ENCODE measurements around the gene BET1L.
A peak's percentile ranks its signal among the peaks of the same experiment; 100 is the strongest.
"Not testable (repeated sequence)": the region's sequence is repeated elsewhere in the genome, so short reads cannot be mapped to it uniquely, and the experiment has no call there.

The BET1L gene

GRCh38 chr11:191490-192478, 15.4 kb downstream of the BET1L start:
- peak; percentile 49 for DNase-seq

GRCh38 chr11:190546-190945, 16.7 kb downstream of the BET1L start:
- not testable (repeated sequence) for DNase-seq

- DNase-seq: peak; percentile 58
Observed at GRCh38 chr11:189843-190311, 17.3 kb downstream of the BET1L start.

DNA sequence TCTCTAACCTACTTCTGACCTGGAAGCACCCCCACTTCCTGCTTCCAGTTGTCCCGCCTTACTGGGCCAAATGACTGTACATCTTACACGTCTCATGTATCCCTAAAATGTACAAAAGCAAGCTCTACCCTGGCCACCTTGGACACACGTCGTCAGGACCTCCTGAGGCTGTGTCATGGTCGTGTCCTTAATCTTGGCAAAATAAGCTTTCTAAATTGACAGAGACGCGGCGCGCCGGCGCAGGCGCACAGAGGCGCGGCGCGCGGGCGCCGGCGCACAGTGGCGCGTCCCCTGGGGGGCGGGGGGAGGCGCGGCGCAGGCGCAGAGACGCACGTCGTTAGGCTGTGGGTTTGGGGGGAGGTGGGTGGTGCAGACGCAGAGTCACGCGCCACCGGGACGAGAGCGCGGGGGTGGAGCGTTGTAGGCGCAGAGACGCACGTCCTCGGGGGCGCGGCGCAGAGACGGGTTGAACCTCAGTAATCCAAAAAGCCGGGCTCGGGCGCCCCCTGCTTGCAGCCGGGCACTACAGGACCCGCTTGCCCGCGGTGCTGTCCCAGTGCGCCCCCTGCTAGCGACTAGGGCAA, 17.9 kb downstream of the BET1L start:
- DNase-seq: not testable (repeated sequence)

DNA sequence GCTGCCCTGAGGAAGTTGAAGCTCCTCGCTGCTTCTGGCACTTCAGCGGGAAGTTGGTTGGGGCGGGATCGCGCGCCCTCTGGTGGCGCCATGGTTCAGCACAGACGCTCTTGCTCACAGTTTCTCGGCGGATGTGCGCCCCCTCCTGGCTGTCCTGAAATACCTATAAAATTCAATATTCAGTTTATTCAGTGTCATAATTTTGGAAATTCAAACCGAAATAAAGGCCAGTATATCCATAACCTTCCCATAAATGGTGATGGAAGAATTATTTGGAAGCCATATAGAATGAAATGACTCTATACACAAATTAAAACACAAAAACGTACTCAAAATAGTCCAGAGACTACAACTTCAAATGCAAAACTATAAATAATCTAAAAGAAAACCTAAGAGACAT, 27.0 kb downstream of the BET1L start:
- not testable (repeated sequence) for DNase-seq

Measured in CD4-positive, alpha-beta T cell treated with Interleukin-12 subunit alpha and Interleukin-12 subunit beta, for 1 hour (primary cell).